ENCODE data around the gene KIF12.

KIF12 gene

GRCh38 chr9:114121227-114122135, 22.4 kb upstream of the KIF12 start:
- no peak overlapping the region for H2AFZ ChIP-seq (ENCODE audit: low read length)
- no peaks in the 10 kb centered on the region for H3K27me3 ChIP-seq (ENCODE audit: insufficient read depth, low read length)
- H3K9me2 ChIP-seq (ENCODE audit: low read depth, low read length): no peaks in the 10 kb centered on the region
- H4K20me1 ChIP-seq (ENCODE audit: insufficient read depth, low read length): no peaks in the 10 kb centered on the region
- H3K4me2 ChIP-seq (ENCODE audit: low read length): no peak overlapping the region
- no peak for TF ChIP-seq EZH2 (IDR thresholded peaks at IDR 0.05; ENCODE audit: borderline replicate concordance, low read length)
- no peak for TF ChIP-seq CTCF (IDR thresholded peaks at IDR 0.05; ENCODE audit: low read length)
- H3K4me1 ChIP-seq (ENCODE audit: insufficient read depth, low read length, severe bottlenecking): no peaks in the 10 kb centered on the region
- no peak overlapping the region for H3K4me3 ChIP-seq (ENCODE audit: low read depth, low read length, poor library complexity, severe bottlenecking)
- H3F3A ChIP-seq (ENCODE audit: insufficient read depth, low read length): no peaks in the 10 kb centered on the region
- no peak overlapping the region for H3K9ac ChIP-seq (ENCODE audit: low read length)
- H3K27ac ChIP-seq (ENCODE audit: low read depth, low read length, poor library complexity, severe bottlenecking): no peak overlapping the region
- no peaks in the 10 kb centered on the region for H3K9me3 ChIP-seq (ENCODE audit: low read length)
- no peaks in the 10 kb centered on the region for H3K79me2 ChIP-seq (ENCODE audit: insufficient read depth, low read length)
- no peaks in the 10 kb centered on the region for H3K36me3 ChIP-seq (ENCODE audit: insufficient read depth, low read length)

GRCh38 chr9:114120192-114121014, 21.3 kb upstream of the KIF12 start:
- H3K9me2 ChIP-seq (ENCODE audit: low read depth, low read length): no peaks in the 10 kb centered on the region
- H3K27ac ChIP-seq (ENCODE audit: low read depth, low read length, poor library complexity, severe bottlenecking): no peak overlapping the region
- no peaks in the 10 kb centered on the region for H3F3A ChIP-seq (ENCODE audit: insufficient read depth, low read length)
- no peak for TF ChIP-seq CTCF (IDR thresholded peaks at IDR 0.05; ENCODE audit: low read length)
- TF ChIP-seq EZH2 (IDR thresholded peaks at IDR 0.05; ENCODE audit: borderline replicate concordance, low read length): no peak
- H3K4me1 ChIP-seq (ENCODE audit: insufficient read depth, low read length, severe bottlenecking): no peaks in the 10 kb centered on the region
- no peaks in the 10 kb centered on the region for H3K79me2 ChIP-seq (ENCODE audit: insufficient read depth, low read length)
- H2AFZ ChIP-seq (ENCODE audit: low read length): no peak overlapping the region
- no peak overlapping the region for H3K9ac ChIP-seq (ENCODE audit: low read length)
- no peaks in the 10 kb centered on the region for H4K20me1 ChIP-seq (ENCODE audit: insufficient read depth, low read length)
- no peaks in the 10 kb centered on the region for H3K27me3 ChIP-seq (ENCODE audit: insufficient read depth, low read length)
- H3K4me3 ChIP-seq (ENCODE audit: low read depth, low read length, poor library complexity, severe bottlenecking): no peak overlapping the region
- H3K36me3 ChIP-seq (ENCODE audit: insufficient read depth, low read length): no peaks in the 10 kb centered on the region
- H3K9me3 ChIP-seq (ENCODE audit: low read length): no peaks in the 10 kb centered on the region
- H3K4me2 ChIP-seq (ENCODE audit: low read length): no peak overlapping the region

GRCh38 chr9:114119242-114120191, 20.4 kb upstream of the KIF12 start:
- Histone ChIP-seq H3F3A (ENCODE audit: insufficient read depth, low read length) (no peaks in the 10 kb centered on the region), H3K4me2 (ENCODE audit: low read length) (no peak overlapping the region), H3K27me3 (ENCODE audit: insufficient read depth, low read length) (no peaks in the 10 kb centered on the region), H3K4me3 (ENCODE audit: low read depth, low read length, poor library complexity, severe bottlenecking) (no peak overlapping the region), H3K9ac (ENCODE audit: low read length) (no peak overlapping the region), H2AFZ (ENCODE audit: low read length) (no peak overlapping the region), H3K4me1 (ENCODE audit: insufficient read depth, low read length, severe bottlenecking) (no peaks in the 10 kb centered on the region), H4K20me1 (ENCODE audit: insufficient read depth, low read length) (no peaks in the 10 kb centered on the region), H3K9me2 (ENCODE audit: low read depth, low read length) (no peaks in the 10 kb centered on the region), H3K36me3 (ENCODE audit: insufficient read depth, low read length) (no peaks in the 10 kb centered on the region), H3K79me2 (ENCODE audit: insufficient read depth, low read length) (no peaks in the 10 kb centered on the region), H3K27ac (ENCODE audit: low read depth, low read length, poor library complexity, severe bottlenecking) (no peak overlapping the region), H3K9me3 (ENCODE audit: low read length) (no peaks in the 10 kb centered on the region)
- TF ChIP-seq EZH2 (IDR thresholded peaks at IDR 0.05; ENCODE audit: borderline replicate concordance, low read length) (no peak), CTCF (IDR thresholded peaks at IDR 0.05; ENCODE audit: low read length) (no peak)
